Measurements from ENCODE around the gene WDR27.

GRCh38 chr6:169648617-169649016, 53.2 kb downstream of the WDR27 start:
- TF ChIP-seq RAD21 (IDR thresholded peaks at IDR 0.05; ENCODE audit: low read depth) (no peak), USF1 (IDR thresholded peaks at IDR 0.05) (no peak), CEBPB (IDR thresholded peaks at IDR 0.05) (no peak), MAX (IDR thresholded peaks at IDR 0.05) (no peak), EP300 (IDR thresholded peaks at IDR 0.05; ENCODE audit: borderline replicate concordance) (no peak), YY1 (IDR thresholded peaks at IDR 0.05; ENCODE audit: low read depth) (no peak), TAF1 (IDR thresholded peaks at IDR 0.05; ENCODE audit: low read depth) (no peak), FOXM1 (IDR thresholded peaks at IDR 0.05; ENCODE audit: borderline replicate concordance, low read depth) (no peak)
